Gastrocnemius medialis (tissue), 4 donors: ENCODE data around the gene PCDHA3.

Source experiments
- POLR2A ChIP-seq, 2 donors: fragments of 450-650 bp; IDR thresholded peaks; one replicate each; pipeline ENCODE4 v1.6.1; 2017; ENCODE audit warnings: antibody characterized with exemption in 2 of 2, mild to moderate bottlenecking in 2 of 2, moderate library complexity in 2 of 2
- TF ChIP-seq, protein P1 (sequence below), 5 experiments: fragments of 450-650 bp in 3 of 5; fragments of 200-600 bp in 2 of 5; sonication (generic) in 2 of 5; IDR thresholded peaks in 4 of 5; conservative IDR thresholded peaks in 1 of 5; 1 replicate in 4 of 5; 2 replicates in 1 of 5; pipeline ENCODE4 v1.5.1; 2016 to 2019; ENCODE audit warnings: antibody characterized with exemption in 5 of 5, mild to moderate bottlenecking in 3 of 5, moderate library complexity in 3 of 5

DNA sequence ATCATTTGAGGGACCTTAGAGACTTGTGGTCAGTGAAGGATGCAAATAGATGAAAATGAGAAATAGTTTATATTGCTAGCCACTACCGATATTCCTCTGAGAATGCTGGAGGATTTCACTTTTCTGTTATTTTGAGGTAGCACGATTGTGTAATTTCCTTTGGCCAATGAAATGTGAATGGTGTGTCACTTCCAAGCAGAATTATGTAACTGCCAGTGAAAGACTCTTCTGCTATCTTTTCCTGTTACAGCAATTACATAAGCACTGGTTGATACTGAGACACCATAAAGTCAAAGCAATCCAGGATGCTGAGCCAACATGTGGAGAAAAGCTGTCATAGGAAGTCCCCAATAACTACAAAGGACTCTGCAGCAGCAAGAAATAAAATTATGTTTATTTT, 9.8 kb upstream of the PCDHA3 start:
- TF ChIP-seq, protein P1, sequence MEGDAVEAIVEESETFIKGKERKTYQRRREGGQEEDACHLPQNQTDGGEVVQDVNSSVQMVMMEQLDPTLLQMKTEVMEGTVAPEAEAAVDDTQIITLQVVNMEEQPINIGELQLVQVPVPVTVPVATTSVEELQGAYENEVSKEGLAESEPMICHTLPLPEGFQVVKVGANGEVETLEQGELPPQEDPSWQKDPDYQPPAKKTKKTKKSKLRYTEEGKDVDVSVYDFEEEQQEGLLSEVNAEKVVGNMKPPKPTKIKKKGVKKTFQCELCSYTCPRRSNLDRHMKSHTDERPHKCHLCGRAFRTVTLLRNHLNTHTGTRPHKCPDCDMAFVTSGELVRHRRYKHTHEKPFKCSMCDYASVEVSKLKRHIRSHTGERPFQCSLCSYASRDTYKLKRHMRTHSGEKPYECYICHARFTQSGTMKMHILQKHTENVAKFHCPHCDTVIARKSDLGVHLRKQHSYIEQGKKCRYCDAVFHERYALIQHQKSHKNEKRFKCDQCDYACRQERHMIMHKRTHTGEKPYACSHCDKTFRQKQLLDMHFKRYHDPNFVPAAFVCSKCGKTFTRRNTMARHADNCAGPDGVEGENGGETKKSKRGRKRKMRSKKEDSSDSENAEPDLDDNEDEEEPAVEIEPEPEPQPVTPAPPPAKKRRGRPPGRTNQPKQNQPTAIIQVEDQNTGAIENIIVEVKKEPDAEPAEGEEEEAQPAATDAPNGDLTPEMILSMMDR (IDR thresholded peaks at IDR 0.05 in 4 of 5, conservative IDR thresholded peaks at IDR 0.05 in 1 of 5), result no peak
- no peak for TF ChIP-seq POLR2A (IDR thresholded peaks at IDR 0.05)
